HG03354 (cell line): Measurements from ENCODE around the gene ARFGAP1.

Source experiments
- ATAC-seq: cut with Tn5 transposase; IDR thresholded peaks from one replicate; pipeline ENCODE4 v1.9.1; 2021; ENCODE audit warnings: mild to moderate bottlenecking; ENCODE audit not compliant: unreplicated experiment, poor library complexity, severe bottlenecking

Gene ARFGAP1

DNA sequence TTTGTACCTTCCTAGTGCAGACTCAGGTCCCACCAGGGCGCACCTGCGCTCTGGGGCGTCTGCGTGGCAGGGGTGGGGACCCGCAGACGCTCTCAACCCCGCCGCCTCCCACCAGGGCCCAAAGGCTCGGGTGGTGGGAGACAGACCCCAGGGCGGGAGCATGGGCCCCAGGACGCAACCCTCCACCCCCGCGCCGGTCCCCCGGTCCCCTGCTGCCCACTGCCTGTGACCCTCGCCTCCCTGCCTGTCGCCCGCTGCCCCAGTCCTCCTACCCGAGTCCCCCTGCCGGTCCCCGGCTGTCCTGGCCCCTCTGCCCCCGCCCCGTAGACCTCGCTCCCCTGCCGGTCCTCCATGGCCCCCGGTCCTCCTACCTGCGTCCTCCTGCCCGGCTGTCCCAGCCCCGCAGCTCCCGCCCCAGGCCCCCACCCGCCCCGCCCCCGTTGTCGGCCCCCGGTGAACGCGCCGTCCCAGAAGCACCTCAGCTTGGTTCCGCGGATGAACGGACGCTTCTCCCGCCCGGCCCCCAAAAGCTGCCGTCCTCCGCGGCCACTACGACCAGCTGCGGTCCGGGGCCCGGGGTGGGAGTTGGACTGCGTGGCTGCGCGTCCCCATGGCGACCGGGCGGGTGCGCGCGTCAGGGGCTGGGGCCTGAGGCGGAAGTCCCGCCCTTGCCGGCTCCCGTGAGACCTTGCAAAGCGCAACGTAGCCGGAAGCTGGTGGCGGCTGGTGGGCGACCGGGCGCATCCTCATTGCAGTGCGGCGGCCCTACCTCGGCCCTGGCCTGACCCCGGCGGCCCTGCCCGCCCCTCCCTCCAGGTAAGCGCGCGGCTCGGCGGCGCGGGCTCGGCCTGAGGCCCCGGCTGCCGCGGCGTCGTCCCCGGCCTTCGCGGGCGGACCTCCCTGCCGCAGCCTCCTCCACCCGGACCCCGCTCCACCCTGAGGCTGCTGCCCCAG lies at the start of gene ARFGAP1:
TSS of gene ARFGAP1 (plus strand) at position 709 of the 954 bp plus-strand sequence. CDS start 2,768 bp downstream, outside the sequence.
- peak; percentile 90 for ATAC-seq

DNA sequence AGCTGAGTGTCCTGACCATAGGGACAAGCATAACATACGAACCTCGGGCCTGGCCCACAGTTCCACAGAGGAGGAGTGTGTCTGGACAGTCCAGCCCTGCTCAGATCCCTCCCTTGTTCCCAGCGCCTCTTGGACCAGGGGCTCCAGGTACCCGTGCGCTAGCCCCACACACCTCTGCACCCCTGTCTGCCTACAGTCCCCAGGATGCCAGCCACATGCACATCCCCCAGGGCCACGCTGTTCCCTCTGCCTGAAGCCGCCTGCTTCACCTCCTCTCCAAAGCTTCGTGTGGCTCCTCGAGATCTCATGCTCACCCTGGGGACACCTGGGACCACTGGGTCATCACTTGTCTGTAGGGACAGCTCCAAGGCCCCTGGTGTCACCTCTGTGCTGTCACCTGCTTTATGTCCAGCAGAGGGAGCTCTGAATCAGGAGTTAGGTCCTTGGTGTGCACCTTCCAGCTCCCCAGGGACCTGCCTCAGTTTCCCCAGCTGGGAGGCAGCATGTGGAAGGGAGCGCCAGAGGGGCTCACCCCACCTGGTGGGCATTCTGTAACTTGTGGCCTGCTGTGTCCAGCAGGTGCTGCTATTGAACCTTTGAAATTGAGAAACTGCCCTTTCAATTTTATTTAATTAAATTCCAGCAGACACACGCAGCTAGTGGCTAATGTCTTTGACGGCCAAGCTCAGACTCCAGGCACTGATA lies 49.3 kb upstream of the ARFGAP1 start:
- ATAC-seq, result no peak

DNA sequence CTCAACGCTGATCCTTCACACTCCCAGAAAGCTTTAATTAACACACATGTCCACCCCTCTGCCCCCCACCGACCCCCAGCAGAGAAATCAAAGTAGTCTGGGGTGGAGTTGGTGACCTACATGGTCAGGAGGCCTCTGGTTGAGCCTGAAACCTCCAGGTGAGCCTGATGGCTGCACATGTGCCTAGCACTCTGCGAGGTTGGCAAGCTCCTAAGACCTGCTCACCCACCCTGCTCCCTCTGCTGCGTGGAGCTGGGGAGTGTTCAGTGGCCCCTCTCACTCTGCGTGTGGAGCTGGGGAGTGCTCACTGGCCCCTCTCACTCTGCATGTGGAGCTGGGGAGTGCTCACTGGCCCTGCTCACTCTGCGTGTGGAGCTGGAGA lies 48.8 kb upstream of the ARFGAP1 start:
- no peak for ATAC-seq

DNA sequence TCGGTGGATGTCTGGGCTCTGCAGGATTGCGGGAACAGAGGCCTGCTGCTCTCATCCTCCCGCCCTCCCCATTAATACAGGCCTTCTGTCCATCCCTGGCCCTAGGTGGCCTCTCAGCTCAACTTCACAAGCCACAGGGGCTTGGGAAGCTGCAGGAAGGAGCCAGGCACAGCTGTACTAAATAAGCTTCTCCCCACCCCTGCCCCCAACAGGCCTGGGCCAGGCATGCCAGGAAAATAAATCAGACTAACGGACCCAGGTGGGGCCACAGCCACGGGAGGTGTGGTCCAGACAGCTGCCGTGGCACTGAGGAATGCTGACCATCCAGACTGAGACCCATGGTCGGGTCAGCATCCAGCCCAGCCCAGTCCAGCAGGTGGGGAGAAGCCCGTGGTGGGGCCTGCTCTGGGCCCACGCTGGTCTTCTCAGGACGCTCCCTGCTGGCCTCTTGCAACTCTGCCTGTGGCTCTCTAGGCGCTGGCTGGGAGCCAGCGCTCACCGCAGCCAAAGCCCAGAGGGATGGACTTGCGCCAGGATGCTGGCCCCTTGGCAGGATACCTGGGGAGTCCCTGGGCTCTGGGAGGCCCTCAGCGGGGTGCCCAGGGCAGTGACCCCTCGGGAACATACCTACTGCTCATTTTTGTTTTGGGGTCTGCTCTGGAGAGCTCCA lies 48.1 kb upstream of the ARFGAP1 start:
- no peak for ATAC-seq

DNA sequence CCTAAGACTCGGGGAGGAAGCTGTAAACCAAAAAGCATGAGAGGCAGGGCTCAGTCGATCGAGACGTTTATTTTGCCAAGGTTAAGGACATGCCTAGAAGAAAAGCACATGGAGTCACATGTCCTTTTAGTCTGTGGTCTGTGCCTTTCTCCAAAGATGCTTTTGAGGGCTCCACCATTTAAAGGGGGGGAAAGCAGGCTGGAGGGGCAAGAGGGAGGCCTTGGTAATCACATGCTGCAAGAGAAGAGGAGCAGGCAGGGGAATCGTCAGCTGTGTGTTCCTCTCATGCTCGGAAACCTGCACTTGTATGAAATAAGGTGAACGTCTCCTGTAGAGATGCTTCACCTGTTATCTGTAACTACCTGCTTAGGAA lies 47.5 kb upstream of the ARFGAP1 start:
- ATAC-seq, result no peak

DNA sequence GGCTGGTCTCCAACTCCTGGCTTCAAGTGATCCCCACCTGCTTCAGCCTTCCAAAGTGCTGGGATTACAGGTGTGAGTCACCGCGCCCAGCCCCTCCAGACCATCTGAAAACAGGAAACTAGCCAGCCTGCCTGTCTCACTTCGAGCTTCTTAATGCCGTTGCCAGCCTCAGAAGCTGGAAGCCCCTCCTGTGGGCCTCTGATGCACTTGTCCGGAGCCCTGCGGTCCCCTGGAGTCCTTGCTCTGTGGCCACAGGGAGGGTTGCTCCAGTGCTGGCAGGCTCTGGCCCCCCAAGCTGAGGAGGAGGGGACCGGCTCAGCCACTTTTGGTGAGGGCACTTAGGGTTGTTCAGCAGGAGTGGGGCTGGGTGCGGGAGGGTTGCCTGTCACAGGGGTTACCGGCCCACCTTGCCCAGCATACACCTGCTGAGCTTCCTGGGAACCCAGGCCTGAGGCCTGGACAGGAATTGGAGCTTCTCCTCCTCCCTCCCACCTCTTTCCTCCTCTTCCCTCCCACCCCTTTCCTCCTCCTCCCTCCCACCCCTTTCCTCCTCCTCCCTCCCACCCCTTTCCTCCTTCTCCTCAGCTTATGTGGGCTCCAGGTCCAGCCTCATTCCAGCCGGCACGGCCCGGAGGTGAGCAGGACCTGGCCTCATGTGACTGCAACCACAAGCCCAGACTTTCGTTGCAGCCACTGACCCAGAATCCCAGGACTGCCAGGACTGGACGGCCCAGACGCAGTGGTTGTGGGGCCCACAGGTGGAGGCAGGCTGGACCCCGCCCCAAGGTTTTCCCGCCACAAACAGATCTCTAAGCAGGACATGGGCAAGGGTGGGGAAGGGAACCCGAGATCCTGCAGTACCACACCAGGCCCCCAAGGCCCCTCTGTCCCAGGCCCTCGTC lies 46.3 kb upstream of the ARFGAP1 start:
- no peak for ATAC-seq

DNA sequence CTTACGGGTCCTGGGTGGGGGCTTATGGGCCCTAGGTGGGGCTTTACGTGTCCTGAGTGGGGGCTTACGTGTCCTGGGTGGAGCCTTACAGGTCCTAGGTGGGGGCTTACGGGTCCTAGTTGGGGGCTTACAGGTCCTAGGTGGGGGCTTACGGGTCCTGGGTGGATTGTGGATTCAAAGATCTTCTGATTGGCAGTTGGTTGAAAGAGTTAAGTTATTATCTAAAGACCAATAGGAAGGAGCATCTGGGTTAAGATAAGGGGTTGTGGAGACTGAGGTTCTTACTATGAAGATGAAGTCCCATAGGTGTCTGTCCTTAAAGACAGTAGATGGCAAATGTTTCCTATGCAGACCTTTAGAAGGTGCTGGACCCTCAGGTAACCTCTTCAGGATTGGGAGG lies 45.4 kb upstream of the ARFGAP1 start:
- no peak for ATAC-seq

DNA sequence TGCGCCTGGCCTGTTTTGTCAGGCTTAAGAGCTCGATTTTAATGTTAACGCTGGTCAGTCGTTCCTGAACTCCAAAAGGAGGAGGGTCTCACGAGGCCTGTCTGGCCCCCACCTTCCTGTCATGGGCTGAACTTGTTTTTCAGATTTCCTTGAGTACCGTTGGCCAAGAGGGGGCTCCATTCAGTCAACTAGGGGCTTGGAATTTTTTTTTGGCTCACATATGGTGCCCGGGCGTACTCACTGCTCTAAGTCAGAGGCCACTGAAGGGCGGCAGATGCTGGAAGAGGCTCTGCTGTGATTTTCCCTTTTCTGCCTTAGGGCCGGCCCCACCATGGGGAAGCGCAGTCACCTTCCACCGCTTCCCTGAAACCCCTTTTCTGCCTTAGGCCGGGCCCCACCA lies 43.8 kb upstream of the ARFGAP1 start:
- ATAC-seq, result no peak

DNA sequence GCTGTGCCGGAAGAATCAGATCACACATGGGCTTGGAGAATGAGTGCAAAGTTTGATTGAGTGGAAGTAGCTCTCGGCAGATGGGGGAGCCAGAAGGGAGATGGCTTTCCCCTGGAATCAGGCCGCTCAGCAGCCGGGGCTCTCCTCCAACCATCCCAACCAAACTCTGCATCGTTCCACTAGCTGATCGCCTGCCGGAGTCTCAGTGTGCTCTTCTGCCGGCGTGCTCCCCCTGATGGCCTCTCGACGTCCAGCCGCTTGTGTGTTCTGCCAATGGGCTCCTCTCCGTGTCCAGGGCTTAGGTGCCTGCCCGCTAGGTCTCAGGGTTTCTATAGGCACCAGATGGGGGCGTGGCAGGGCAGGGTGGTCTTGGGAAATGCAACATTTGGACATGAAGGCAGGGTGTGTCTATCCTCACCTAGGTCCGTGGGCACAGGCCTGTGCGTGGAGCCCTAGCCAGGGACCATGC lies 41.8 kb upstream of the ARFGAP1 start:
- ATAC-seq, result no peak

DNA sequence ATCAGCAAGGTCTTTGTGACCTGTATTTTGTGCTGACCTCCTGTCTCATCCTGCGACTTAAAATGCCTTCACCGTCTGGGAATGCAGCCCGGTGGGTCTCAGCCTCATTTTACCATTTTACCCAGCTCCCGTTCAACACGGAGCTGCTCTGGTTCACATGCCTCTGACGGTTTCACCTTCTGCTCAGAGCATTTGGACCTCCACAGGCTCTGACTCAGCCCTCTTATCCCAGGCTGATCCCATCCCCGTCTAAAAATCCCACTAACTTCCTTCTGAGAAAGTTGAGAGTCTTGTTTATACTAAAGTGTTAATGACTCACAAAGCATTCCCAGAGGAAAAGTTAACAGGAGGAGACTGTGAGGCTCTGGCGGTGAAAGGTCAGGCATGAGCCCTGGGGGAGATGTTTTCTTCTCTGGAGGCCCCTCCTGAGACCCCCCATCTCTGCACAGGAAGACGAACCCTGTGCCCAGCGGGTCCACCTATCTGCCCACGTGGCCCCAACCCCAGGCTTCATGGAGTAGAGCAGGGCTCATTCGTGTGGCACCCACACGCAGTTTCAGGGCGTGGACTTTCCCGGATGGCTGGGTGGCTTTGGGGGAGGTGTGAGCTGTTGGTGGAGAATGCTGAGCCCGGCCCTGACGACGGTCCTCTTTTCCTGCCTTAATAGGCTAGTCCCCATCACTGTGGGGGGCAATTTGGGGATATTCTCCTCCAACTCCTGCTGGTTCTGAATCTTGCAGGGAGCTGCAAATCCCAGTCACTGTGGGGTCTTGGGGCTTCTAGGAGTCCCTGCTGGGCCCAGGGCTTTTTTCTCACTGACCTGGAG lies 40.2 kb upstream of the ARFGAP1 start:
- ATAC-seq, result no peak

DNA sequence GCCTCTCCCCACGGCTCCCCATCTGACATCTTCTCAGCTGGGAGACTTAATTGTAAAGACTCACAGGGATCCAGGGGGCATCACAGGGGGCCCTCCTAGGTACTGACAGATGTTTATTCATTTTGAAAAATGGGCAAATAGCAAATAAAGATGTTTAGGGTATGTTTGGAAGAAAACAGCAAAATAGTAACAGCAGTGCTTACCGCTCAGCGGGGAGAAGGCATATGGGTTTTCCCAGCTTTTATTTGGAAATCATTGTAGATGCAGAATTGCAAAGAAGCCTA lies 39.6 kb upstream of the ARFGAP1 start:
- no peak for ATAC-seq

DNA sequence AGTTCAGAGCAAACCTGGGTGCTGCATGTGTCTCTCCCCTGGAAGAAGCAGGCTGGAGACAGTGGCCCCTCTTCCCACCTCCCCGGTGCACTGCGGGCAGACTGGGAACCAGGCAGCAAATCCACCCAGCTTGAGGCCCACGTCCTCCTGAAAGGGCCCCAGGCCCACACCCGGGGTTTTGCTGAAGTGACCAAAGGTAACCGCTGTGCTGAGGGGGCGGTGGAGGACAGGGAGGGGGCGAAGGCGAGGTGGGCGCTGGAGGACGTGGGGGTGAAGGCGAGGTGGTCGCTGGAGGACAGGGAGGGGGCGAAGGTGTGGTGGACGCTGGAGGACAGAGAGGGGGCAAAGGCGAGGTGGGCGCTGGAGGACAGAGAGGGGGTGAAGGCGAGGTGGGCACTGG lies 38.7 kb upstream of the ARFGAP1 start:
- no peak for ATAC-seq

DNA sequence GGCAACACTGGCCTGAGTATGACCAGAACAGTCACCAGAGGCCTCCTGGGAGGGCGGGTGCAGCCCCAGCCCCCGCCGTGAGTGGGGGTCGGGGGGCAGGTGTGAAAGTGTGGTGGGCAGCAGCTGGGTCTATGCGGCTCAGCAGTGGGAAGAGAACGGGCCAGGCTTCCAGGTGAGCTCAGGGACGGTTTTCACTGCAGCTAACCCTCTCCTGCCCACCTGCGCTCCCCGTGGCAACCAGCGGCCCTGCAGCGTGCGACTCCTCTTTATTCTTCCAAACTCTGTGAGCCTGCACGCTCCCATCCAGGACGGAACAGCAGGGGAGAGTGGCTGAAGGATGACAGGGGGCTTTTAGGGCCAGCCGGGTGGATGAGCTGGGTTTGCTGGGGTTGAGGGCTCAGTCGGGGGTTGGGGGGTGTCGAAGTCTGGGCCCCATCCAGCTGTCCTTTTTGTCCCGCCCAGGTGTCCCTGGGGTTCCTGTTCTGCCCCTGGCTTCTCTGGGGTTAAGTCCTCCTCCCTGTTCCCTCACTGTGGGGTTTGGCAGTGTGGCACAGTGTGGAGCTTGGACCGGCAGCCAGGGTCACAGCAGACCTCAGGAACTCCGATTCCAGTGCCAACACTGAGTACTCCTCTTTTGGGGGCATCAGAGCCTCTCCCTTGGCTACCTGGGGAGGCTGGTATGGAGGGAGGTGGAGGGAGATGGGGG lies 37.8 kb upstream of the ARFGAP1 start:
- no peak for ATAC-seq

DNA sequence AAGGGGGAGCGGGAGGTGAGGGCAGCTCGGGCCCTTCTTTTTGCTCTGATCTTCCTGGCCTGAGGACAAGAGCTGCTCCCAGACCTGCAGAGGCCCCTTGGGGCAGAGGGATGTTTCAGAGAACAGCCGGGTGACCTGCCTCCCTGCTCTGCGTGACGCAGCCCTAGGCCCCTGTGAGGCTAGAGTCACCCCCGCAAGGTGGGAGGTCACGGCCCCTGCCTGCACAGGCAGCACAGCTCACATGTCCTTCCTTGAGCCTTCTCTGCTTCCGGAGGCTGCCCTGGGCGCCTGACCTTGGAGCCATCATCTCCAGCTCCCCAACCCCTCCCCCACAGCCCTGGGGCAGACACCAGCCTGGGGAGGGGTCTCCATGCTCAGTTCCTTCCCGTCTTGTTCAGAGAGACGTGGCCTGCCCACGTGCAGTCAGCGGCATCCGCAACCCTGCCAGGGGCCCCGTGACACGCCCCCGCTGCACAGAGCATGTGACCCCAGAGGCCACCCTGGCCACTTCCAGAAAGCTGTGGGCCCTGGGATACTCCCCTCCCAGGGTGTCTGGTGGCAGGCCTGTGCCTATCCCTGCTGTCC lies 37.1 kb upstream of the ARFGAP1 start, which contains the start of gene BIRC7:
TSS of gene BIRC7 (plus strand) at position 507 of the 585 bp plus-strand sequence. CDS start 192 bp downstream, outside the sequence.
- ATAC-seq, result no peak

DNA sequence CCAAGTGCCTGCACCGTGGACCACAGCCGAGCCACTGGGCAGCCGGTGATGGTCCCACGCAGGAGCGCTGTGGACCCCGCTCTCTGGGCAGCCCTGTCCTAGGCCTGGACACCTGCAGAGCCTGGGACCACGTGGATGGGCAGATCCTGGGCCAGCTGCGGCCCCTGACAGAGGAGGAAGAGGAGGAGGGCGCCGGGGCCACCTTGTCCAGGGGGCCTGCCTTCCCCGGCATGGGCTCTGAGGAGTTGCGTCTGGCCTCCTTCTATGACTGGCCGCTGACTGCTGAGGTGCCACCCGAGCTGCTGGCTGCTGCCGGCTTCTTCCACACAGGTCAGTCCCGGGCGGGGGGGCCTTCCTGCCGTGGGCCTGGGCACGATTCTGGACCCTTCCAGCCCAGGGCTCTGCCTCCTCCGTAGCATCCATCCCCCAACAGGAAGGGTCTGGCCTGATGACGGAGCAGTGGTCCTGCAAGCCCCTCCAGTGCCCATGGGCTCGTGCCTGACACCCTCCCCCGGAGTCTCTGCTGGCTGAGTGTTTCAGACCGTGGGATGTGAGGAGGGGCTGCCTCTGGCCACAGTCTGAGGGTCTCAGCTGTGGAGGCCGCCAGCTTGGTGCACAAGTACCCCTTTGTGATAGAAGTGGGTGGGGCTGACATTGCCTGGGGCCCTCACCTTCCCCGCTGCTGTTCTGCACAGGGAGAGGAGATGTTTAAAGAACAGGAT lies 36.3 kb upstream of the ARFGAP1 start:
- no peak for ATAC-seq

DNA sequence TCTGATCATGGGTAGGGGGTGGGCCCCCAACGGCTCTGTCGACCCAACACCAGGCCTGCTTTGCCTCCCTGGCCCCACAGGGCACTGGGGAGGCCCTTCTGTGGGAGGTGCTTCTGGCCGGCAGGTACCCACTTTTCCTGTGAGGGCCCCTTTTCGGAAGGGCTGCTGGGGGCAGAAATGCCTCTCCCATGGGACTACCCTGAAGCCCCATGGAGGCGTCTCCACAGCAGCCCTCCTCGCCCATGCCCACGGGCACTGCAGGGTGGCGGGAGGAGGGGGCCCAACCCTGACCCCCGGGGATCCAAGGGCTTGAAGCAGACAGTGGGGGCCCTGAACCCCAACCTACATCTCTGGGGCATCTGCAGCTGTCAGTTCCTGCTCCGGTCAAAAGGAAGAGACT lies 34.6 kb upstream of the ARFGAP1 start:
- no peak for ATAC-seq

DNA sequence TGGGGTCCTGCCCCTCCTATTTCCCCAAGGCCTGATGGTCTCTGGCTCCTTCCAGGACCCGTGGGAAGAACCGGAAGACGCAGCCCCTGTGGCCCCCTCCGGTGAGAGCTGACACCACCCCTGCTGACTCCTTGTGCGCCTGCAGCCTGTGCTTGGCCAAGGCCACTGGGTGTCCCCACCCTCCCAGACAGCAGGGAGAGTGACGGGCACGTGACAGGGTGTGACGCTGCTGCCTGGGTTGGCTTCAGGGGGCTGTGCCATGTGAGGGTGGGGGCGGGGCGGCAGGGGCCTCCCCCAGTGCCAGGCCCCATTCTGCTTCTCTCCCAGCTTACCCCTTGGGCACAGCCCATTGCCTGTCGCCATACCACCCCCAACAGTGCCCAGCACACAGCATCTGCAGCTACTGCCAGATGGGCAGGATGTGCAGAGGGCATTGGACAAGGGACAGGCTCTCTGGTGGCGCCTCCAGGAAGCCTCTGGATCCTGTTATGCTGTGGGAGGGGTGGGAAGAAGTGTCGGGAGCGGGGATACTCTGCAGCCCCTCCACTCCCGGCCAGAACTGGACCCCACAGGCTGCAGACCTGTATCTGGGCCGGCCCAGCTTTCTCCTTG lies 34.0 kb upstream of the ARFGAP1 start:
- no peak for ATAC-seq
